Measurements from ENCODE around the gene YY1AP1. TPM values are rescaled to one million over a fixed set of nuclear protein-coding genes. Genes with fewer than 3 reads are reported as not detected.
"Not testable (repeated sequence)": the region's sequence is repeated elsewhere in the genome, so short reads cannot be mapped to it uniquely, and the experiment has no call there.

The YY1AP1 gene
- total and polyA plus RNA-seq, 2 experiments from 2014 or later = 27.6 to 43.2 TPM

GRCh38 chr1:155669233-155670162 is 19.1 kb downstream of the YY1AP1 start:
- H3K4me1 ChIP-seq (ENCODE audit: insufficient read depth) = no peaks in the 10 kb centered on the region
- H3K79me2 ChIP-seq = no peaks in the 10 kb centered on the region
- H3K4me3 ChIP-seq = no peak overlapping the region
- TF ChIP-seq EZH2 (IDR thresholded peaks at IDR 0.05; ENCODE audit: borderline replicate concordance) (no peak), CTCF (IDR thresholded peaks at IDR 0.05; ENCODE audit: poor library complexity) (no peak), EZH2phosphoT487 (IDR thresholded peaks at IDR 0.05; ENCODE audit: low read depth, severe bottlenecking, unreplicated experiment) (no peak)
- H3K27ac ChIP-seq = no peak overlapping the region
- H3K27me3 ChIP-seq = no peaks in the 10 kb centered on the region
- H3K36me3 ChIP-seq (replicated peaks; ENCODE audit: insufficient read depth, low read depth) = peaks cover 5% of the 10 kb centered on the region
- no peaks in the 10 kb centered on the region for H4K20me1 ChIP-seq (ENCODE audit: insufficient read depth, poor library complexity, severe bottlenecking)
- no peak overlapping the region for H2AFZ ChIP-seq
- no peaks in the 10 kb centered on the region for H3K9me2 ChIP-seq (replicated peaks; ENCODE audit: insufficient read depth)
- H3K9me3 ChIP-seq (ENCODE audit: low read depth) = no peaks in the 10 kb centered on the region
- H3K4me2 ChIP-seq = no peak overlapping the region
- WGBS (ENCODE audit: low lambda C conversion rate, missing lambda C conversion rate) = 96% methylated on average over 5 of the region's 5 CpGs
- no peak for DNase-seq (ENCODE audit: low spot score)

- H3K36me3 ChIP-seq (replicated peaks; ENCODE audit: insufficient read depth, low read depth) = not testable (repeated sequence)
- WGBS (ENCODE audit: low lambda C conversion rate, missing lambda C conversion rate) = 99% methylated on average over 4 of the region's 4 CpGs
Observed at GRCh38 chr1:155661239-155661638, 27.3 kb downstream of the YY1AP1 start.

DNA sequence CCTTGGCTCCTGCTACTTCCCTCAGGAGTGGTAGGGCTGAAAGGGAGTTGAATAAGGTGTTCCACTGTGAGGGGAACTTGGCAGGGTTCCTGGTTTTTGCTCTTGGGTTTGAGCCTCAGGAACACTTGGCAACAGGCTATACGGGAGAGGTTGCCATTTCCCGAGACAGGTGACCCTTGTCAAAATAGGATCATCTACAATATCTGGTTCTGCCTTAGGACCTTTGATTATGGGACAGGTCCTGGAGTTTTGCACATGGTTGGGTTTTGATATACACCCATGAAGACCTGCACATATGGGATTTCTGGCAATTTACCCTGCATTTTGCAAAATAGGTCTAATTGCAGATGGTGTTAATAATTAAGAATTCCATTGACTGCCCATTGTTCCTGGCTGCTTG is 31.1 kb downstream of the YY1AP1 start:
- Histone ChIP-seq H3K9me3 (ENCODE audit: low read depth) (no peaks in the 10 kb centered on the region), H3K4me1 (ENCODE audit: insufficient read depth) (no peaks in the 10 kb centered on the region), H3K27me3 (no peaks in the 10 kb centered on the region), H2AFZ (no peak overlapping the region), H3K79me2 (no peaks in the 10 kb centered on the region), H4K20me1 (ENCODE audit: insufficient read depth, poor library complexity, severe bottlenecking) (no peaks in the 10 kb centered on the region), H3K27ac (no peak overlapping the region), H3K36me3 (replicated peaks; ENCODE audit: insufficient read depth, low read depth) (no peaks in the 10 kb centered on the region), H3K4me2 (no peak overlapping the region), H3K4me3 (no peak overlapping the region), H3K9me2 (replicated peaks; ENCODE audit: insufficient read depth) (no peaks in the 10 kb centered on the region)
- no peak for DNase-seq (ENCODE audit: low spot score)
- TF ChIP-seq CTCF (IDR thresholded peaks at IDR 0.05; ENCODE audit: poor library complexity) (no peak), EZH2phosphoT487 (IDR thresholded peaks at IDR 0.05; ENCODE audit: low read depth, severe bottlenecking, unreplicated experiment) (no peak), EZH2 (IDR thresholded peaks at IDR 0.05; ENCODE audit: borderline replicate concordance) (no peak)
- WGBS (ENCODE audit: low lambda C conversion rate, missing lambda C conversion rate) = 100% methylated on average over 2 of the region's 2 CpGs

More at GRCh38 chr1:155661239-155661638, 27.3 kb downstream of the YY1AP1 start:
- H3K4me2 ChIP-seq; H3K27me3 ChIP-seq; H3K79me2 ChIP-seq; H4K20me1 ChIP-seq (ENCODE audit: insufficient read depth, poor library complexity, severe bottlenecking); DNase-seq (ENCODE audit: low spot score); H3K4me1 ChIP-seq (ENCODE audit: insufficient read depth); H3K27ac ChIP-seq; H3K4me3 ChIP-seq; H3K9me2 ChIP-seq (replicated peaks; ENCODE audit: insufficient read depth); H3K9me3 ChIP-seq (ENCODE audit: low read depth); H2AFZ ChIP-seq: not testable (repeated sequence)

GRCh38 chr1:155652951-155653350 is 35.6 kb downstream of the YY1AP1 start:
- Histone ChIP-seq H3K27me3 (no peaks in the 10 kb centered on the region), H4K20me1 (ENCODE audit: insufficient read depth, poor library complexity, severe bottlenecking) (no peaks in the 10 kb centered on the region), H3K4me3 (no peak overlapping the region), H3K4me1 (ENCODE audit: insufficient read depth) (peaks cover 3% of the 10 kb centered on the region), H3K9me2 (replicated peaks; ENCODE audit: insufficient read depth) (no peaks in the 10 kb centered on the region), H3K27ac (no peak overlapping the region), H3K36me3 (replicated peaks; ENCODE audit: insufficient read depth, low read depth) (no peaks in the 10 kb centered on the region), H3K79me2 (no peaks in the 10 kb centered on the region), H2AFZ (no peak overlapping the region), H3K4me2 (no peak overlapping the region), H3K9me3 (ENCODE audit: low read depth) (no peaks in the 10 kb centered on the region)
- no peak for DNase-seq (ENCODE audit: low spot score)
- TF ChIP-seq CTCF (IDR thresholded peaks at IDR 0.05; ENCODE audit: poor library complexity) (no peak), EZH2 (IDR thresholded peaks at IDR 0.05; ENCODE audit: borderline replicate concordance) (no peak), EZH2phosphoT487 (IDR thresholded peaks at IDR 0.05; ENCODE audit: low read depth, severe bottlenecking, unreplicated experiment) (no peak)
- 85% methylated on average over 3 of the region's 3 CpGs for WGBS (ENCODE audit: low lambda C conversion rate, missing lambda C conversion rate)
